OCI-M1 (cell line): ENCODE measurements around the gene DMPK.
A peak's percentile ranks its signal among the peaks of the same experiment; 100 is the strongest.
"Not testable (repeated sequence)": the region's sequence is repeated elsewhere in the genome, so short reads cannot be mapped to it uniquely, and the experiment has no call there.

Experiments used
- DNase-seq: peaks from one replicate; lab custom pipeline; 2025; lab: John Stamatoyannopoulos, UW

The DMPK gene

GRCh38 chr19:45742969-45743368 is 39.3 kb downstream of the DMPK start:
- no peak for DNase-seq

GRCh38 chr19:45739498-45740439 is 42.5 kb downstream of the DMPK start:
- peak; percentile 90 for DNase-seq

- DNase-seq: no peak
These were observed 49.0 kb downstream of the DMPK start, which contains the start of gene MEIOSIN for GRCh38 chr19:45733160-45733810. TSS of gene MEIOSIN (plus strand) at chr19:45733439. CDS start at chr19:45735377, 1,938 bp downstream.

- DNase-seq: peak; percentile 99
These were observed 51.7 kb downstream of the DMPK start, which contains the start of gene FBXO46 for GRCh38 chr19:45730368-45731288. TSS of gene FBXO46 (minus strand) at chr19:45730896. CDS start at chr19:45713495, 17,401 bp downstream.

GRCh38 chr19:45729800-45730290 is 52.4 kb downstream of the DMPK start:
- peak; percentile 41 for DNase-seq

- not testable (repeated sequence) for DNase-seq
These were observed 53.6 kb downstream of the DMPK start for GRCh38 chr19:45728683-45729082.

GRCh38 chr19:45720065-45720464 is 62.2 kb downstream of the DMPK start:
- DNase-seq: not testable (repeated sequence)
